ENCODE data around the gene CEACAM21. TPM values are rescaled to one million over a fixed set of nuclear protein-coding genes. Genes with fewer than 3 reads are reported as not detected.

The CEACAM21 gene
- total RNA-seq, 2 experiments from 2014 or later = 40.8 to 56.0 TPM

DNA sequence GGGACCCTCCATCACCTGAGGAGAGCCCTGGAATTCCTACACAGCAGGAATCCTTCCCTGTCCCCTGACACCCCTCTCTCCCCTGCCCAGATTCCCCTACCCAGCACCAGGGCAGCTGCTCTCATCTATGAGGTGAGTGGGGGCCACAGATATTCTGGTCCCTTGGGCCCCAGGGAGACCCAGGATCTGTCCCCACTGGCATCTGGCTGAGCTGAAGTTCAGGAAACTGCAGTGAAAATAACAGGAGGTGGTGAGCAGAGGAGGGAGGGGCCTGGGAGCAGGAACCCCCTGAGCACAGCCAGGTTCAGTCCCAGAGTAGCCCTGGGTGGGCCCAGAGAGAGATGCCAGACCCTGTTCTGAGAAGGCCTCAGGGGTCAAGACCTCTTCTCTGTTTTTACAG is 10.1 kb downstream of the CEACAM21 start:
- no TSS peak for BruUV-seq (replicated peaks)
- Histone ChIP-seq H3K36me3 (ENCODE audit: insufficient read depth, low read length) (peaks cover 28% of the 10 kb centered on the region), H3K4me1 (ENCODE audit: insufficient read depth, low read length, poor library complexity, severe bottlenecking) (no peaks in the 10 kb centered on the region), H3K27ac (ENCODE audit: low read depth, low read length, poor library complexity, severe bottlenecking) (no peak overlapping the region), H3K9me3 (ENCODE audit: low read length) (0 out of 2 replicates have a peak, but pooled peaks cover 11% of the 10 kb centered on the region), H2AFZ (ENCODE audit: low read length) (no peak overlapping the region), H3K79me2 (ENCODE audit: insufficient read depth, low read depth, low read length) (no peaks in the 10 kb centered on the region), H3K4me3 (ENCODE audit: low read depth, low read length, poor library complexity, severe bottlenecking) (no peak overlapping the region), H4K20me1 (ENCODE audit: insufficient read depth, low read length) (no peaks in the 10 kb centered on the region), H3K4me2 (ENCODE audit: low read length) (no peak overlapping the region), H3K9me2 (ENCODE audit: insufficient read depth, low read length) (no peaks in the 10 kb centered on the region)
- intact Hi-C loops (cut with micrococcal nuclease; ENCODE audit: unreplicated experiment) = no loop called here
- no peak for DNase-seq (ENCODE audit: low spot score)
- CTCF ChIA-PET (ENCODE audit: unreplicated experiment) = no interaction called here
- POLR2A ChIA-PET = no interaction called here
- TF ChIP-seq EZH2phosphoT487 (IDR thresholded peaks at IDR 0.05; ENCODE audit: borderline replicate concordance, low read depth, low read length) = no peak
- TF ChIP-seq, protein P1, sequence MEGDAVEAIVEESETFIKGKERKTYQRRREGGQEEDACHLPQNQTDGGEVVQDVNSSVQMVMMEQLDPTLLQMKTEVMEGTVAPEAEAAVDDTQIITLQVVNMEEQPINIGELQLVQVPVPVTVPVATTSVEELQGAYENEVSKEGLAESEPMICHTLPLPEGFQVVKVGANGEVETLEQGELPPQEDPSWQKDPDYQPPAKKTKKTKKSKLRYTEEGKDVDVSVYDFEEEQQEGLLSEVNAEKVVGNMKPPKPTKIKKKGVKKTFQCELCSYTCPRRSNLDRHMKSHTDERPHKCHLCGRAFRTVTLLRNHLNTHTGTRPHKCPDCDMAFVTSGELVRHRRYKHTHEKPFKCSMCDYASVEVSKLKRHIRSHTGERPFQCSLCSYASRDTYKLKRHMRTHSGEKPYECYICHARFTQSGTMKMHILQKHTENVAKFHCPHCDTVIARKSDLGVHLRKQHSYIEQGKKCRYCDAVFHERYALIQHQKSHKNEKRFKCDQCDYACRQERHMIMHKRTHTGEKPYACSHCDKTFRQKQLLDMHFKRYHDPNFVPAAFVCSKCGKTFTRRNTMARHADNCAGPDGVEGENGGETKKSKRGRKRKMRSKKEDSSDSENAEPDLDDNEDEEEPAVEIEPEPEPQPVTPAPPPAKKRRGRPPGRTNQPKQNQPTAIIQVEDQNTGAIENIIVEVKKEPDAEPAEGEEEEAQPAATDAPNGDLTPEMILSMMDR (conservative IDR thresholded peaks at IDR 0.05; ENCODE audit: low read length) = no peak

DNA sequence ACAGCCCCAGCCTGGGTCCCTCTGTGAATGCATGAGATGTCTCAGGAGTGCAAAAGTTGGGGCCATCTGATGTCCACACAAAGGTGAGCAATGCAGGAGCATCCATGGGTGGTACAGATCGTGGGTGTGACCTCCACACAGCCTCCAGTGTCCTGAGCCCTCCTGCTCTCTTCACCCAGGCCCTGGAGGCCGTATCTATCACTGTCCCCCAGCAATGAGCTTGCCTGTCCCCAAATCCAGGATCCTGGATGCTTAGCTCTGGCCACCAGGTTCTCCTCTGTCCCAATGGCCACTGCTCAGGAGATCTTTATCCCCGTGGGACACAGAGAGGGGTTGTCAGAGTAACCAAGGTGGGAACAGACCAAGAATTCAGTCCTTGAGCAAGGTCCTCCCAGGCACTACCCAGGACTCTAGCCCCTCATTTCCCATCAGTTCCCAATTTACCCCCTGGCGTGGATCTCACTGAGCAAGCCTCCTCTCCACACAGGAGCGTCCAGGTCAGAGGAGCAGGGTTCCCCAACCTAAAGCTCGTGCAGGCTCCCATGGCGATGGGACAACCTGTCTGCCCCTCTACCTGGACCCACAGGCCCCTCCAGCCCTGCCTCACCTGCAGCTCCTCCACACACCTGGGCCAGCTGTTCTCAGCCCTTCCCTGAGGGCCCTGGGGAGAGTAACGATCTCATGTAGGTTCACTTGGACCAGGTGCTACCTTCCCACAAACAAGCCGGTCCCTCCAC is 11.3 kb downstream of the CEACAM21 start:
- ChIA-PET CTCF (ENCODE audit: unreplicated experiment) (no interaction called here), POLR2A (no interaction called here)

DNA sequence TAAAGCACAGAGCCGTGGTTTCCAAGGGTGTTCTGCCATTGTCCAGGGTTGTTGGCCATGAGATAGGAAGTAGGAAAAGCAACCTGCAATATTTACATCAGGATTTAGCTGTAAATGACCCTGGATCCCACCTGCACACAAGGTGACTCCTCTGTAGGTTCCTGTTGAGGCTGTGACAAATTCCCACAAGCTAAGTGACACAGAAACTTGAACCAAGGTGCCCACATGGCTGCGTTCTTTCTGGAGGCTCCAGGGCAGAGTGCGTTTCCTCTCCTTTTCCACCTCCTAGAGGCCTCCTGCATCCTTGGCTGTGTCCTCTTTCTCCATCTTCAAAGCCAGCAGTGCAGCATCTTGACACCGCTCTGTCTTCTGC is 11.9 kb downstream of the CEACAM21 start:
- Histone ChIP-seq H3K4me1 (ENCODE audit: insufficient read depth, low read length, poor library complexity, severe bottlenecking) (no peaks in the 10 kb centered on the region), H3K79me2 (ENCODE audit: insufficient read depth, low read depth, low read length) (no peaks in the 10 kb centered on the region), H3K27ac (ENCODE audit: low read depth, low read length, poor library complexity, severe bottlenecking) (no peak overlapping the region), H3K4me3 (ENCODE audit: low read depth, low read length, poor library complexity, severe bottlenecking) (no peak overlapping the region), H3K4me2 (ENCODE audit: low read length) (no peak overlapping the region), H3K9me2 (ENCODE audit: insufficient read depth, low read length) (no peaks in the 10 kb centered on the region), H3K9me3 (ENCODE audit: low read length) (no peaks in the 10 kb centered on the region), H3K36me3 (ENCODE audit: insufficient read depth, low read length) (peaks cover 10% of the 10 kb centered on the region), H2AFZ (ENCODE audit: low read length) (no peak overlapping the region), H4K20me1 (ENCODE audit: insufficient read depth, low read length) (no peaks in the 10 kb centered on the region)
- no peak for DNase-seq (ENCODE audit: low spot score)
- ChIA-PET CTCF (ENCODE audit: unreplicated experiment) (no interaction called here), POLR2A (no interaction called here)
- no TSS peak for BruUV-seq (replicated peaks)
- TF ChIP-seq, protein P1 (conservative IDR thresholded peaks at IDR 0.05; ENCODE audit: low read length) = no peak
- no peak for TF ChIP-seq EZH2phosphoT487 (IDR thresholded peaks at IDR 0.05; ENCODE audit: borderline replicate concordance, low read depth, low read length)
- intact Hi-C loops (cut with micrococcal nuclease; ENCODE audit: unreplicated experiment) = no loop called here

More for the DNA sequence above, 11.3 kb downstream of the CEACAM21 start:
- H3K9me3 ChIP-seq (ENCODE audit: low read length) = 0 out of 2 replicates have a peak, but pooled peaks cover 3% of the 10 kb centered on the region
- H3K4me2 ChIP-seq (ENCODE audit: low read length) = no peak overlapping the region
- TF ChIP-seq, protein P1 (conservative IDR thresholded peaks at IDR 0.05; ENCODE audit: low read length) = no peak
- TF ChIP-seq EZH2phosphoT487 (IDR thresholded peaks at IDR 0.05; ENCODE audit: borderline replicate concordance, low read depth, low read length) = no peak
- no peak overlapping the region for H3K27ac ChIP-seq (ENCODE audit: low read depth, low read length, poor library complexity, severe bottlenecking)
- H3K4me1 ChIP-seq (ENCODE audit: insufficient read depth, low read length, poor library complexity, severe bottlenecking) = no peaks in the 10 kb centered on the region
- H3K36me3 ChIP-seq (ENCODE audit: insufficient read depth, low read length) = peaks cover 16% of the 10 kb centered on the region
- no TSS peak for BruUV-seq (replicated peaks)
- H2AFZ ChIP-seq (ENCODE audit: low read length) = no peak overlapping the region
- H4K20me1 ChIP-seq (ENCODE audit: insufficient read depth, low read length) = no peaks in the 10 kb centered on the region
- no peaks in the 10 kb centered on the region for H3K79me2 ChIP-seq (ENCODE audit: insufficient read depth, low read depth, low read length)
- H3K4me3 ChIP-seq (ENCODE audit: low read depth, low read length, poor library complexity, severe bottlenecking) = no peak overlapping the region
- intact Hi-C loops (cut with micrococcal nuclease; ENCODE audit: unreplicated experiment) = no loop called here
- H3K9me2 ChIP-seq (ENCODE audit: insufficient read depth, low read length) = no peaks in the 10 kb centered on the region
- DNase-seq (ENCODE audit: low spot score) = no peak

Measured in OCI-LY7 (cell line).